ENCODE data around the gene TTC7B. TPM values are rescaled to one million over a fixed set of nuclear protein-coding genes. Genes with fewer than 3 reads are reported as not detected.

The TTC7B gene
- total and polyA plus RNA-seq, 2 donors (not counting 3 experiments of a cell fraction or from before 2014, with no cell fraction given) = 46.8 to 76.5 TPM

DNA sequence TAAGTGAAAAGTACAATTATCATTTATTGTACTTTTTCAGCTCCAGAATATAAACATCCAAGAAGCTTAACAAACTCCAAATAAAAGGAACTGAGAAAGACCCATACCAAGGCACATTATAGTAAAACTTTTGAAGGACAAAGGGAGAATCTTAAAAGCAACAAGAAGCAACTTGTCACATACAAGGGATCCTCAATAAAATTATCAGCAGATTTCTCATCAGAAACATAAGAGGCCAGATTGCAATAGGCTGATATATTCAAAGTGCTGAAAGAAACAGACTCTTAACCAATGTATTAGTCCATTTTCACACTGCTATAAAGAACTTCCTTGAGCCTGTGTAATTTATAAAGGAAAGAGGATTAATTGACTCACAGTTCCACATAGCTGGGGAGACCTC is 48.3 kb downstream of the TTC7B start:
- no peak for DNase-seq (ENCODE audit: low read depth, low spot score)
- FAIRE-seq = no peak
- CTCF ChIA-PET = interaction anchor here (1.1 to 1.8 kb wide), 3 partner anchors 8 to 368 kb away, joined by 3 to 14 read pairs (median 4); no protein-coding TSS in a partner anchor
- Histone ChIP-seq H3K4me1 (ENCODE audit: control insufficient read depth, extremely low read depth, insufficient read depth, low read length) (no peaks in the 10 kb centered on the region), H3K9ac (replicated peaks; ENCODE audit: extremely low read depth, insufficient read depth, low read length) (no peak overlapping the region), H3K9me1 (replicated peaks; ENCODE audit: control insufficient read depth, extremely low read depth, insufficient read depth, low read length) (no peaks in the 10 kb centered on the region), H3K4me2 (ENCODE audit: insufficient read depth, low read length) (no peak overlapping the region), H3K27me3 (ENCODE audit: control insufficient read depth in 2 of 2, insufficient read depth in 2 of 2, low read length in 2 of 2) (no peaks in the 10 kb centered on the region), H3K36me3 (ENCODE audit: control insufficient read depth in 2 of 2, extremely low read depth in 1 of 2, insufficient read depth in 2 of 2, low read length in 2 of 2) (peaks cover 2 to 6% of the 10 kb centered on the region in 2 experiments), H2AFZ (ENCODE audit: low read depth, low read length) (no peak overlapping the region), H4K20me1 (replicated peaks; ENCODE audit: control insufficient read depth, extremely low read depth, insufficient read depth, low read length) (no peaks in the 10 kb centered on the region), H3K9me3 (replicated peaks; ENCODE audit: control insufficient read depth, insufficient read depth, low read length) (peaks cover 2% of the 10 kb centered on the region), H3K27ac (ENCODE audit: insufficient read depth, low read depth, low read length) (no peak overlapping the region), H3K4me3 (replicated peaks in 1 of 3; ENCODE audit: insufficient read depth in 1 of 3, low read depth in 1 of 3, low read length in 3 of 3) (no peak overlapping the region), H3K79me2 (ENCODE audit: control insufficient read depth, insufficient read depth, low read length) (no peaks in the 10 kb centered on the region)
- BruUV-seq (replicated peaks) = no TSS peak
- POLR2A ChIA-PET = no interaction called here
- dilution Hi-C loops (cut with MboI; ENCODE audit: extremely low pct_ligation_motif_present, low sequenced_read_pairs) = no loop called here
- intact Hi-C loops (cut with micrococcal nuclease) = no loop called here
- TF ChIP-seq EZH2 (IDR thresholded peaks at IDR 0.05; ENCODE audit: borderline replicate concordance, low read depth, low read length, severe bottlenecking) (no peak), MYC (IDR thresholded peaks at IDR 0.05; ENCODE audit: low read depth, low read length) (no peak), JUN (IDR thresholded peaks at IDR 0.05; ENCODE audit: borderline replicate concordance, insufficient read depth, insufficient read length, low read depth) (no peak), FOS (IDR thresholded peaks at IDR 0.05; ENCODE audit: borderline replicate concordance, insufficient read depth, low read length) (no peak), GATA2 (IDR thresholded peaks at IDR 0.05; ENCODE audit: insufficient read depth, insufficient read length, low read depth, low read length) (no peak), POLR2A (IDR thresholded peaks at IDR 0.05; ENCODE audit: low read depth, low read length) (no peak), POLR2AphosphoS5 (IDR thresholded peaks at IDR 0.05; ENCODE audit: insufficient read depth, low read depth, low read length) (no peak)
- TF ChIP-seq, protein P1, sequence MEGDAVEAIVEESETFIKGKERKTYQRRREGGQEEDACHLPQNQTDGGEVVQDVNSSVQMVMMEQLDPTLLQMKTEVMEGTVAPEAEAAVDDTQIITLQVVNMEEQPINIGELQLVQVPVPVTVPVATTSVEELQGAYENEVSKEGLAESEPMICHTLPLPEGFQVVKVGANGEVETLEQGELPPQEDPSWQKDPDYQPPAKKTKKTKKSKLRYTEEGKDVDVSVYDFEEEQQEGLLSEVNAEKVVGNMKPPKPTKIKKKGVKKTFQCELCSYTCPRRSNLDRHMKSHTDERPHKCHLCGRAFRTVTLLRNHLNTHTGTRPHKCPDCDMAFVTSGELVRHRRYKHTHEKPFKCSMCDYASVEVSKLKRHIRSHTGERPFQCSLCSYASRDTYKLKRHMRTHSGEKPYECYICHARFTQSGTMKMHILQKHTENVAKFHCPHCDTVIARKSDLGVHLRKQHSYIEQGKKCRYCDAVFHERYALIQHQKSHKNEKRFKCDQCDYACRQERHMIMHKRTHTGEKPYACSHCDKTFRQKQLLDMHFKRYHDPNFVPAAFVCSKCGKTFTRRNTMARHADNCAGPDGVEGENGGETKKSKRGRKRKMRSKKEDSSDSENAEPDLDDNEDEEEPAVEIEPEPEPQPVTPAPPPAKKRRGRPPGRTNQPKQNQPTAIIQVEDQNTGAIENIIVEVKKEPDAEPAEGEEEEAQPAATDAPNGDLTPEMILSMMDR (IDR thresholded peaks at IDR 0.05; ENCODE audit: extremely low read depth in 1 of 2, insufficient read depth in 1 of 2, low read depth in 1 of 2, low read length in 2 of 2) = no peak
- TF ChIP-seq, protein P2, sequence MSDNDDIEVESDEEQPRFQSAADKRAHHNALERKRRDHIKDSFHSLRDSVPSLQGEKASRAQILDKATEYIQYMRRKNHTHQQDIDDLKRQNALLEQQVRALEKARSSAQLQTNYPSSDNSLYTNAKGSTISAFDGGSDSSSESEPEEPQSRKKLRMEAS (IDR thresholded peaks at IDR 0.05; ENCODE audit: insufficient read depth, insufficient read length) = no peak

Measured in endothelial cell of umbilical vein (primary cell).